Measurements from ENCODE around the gene NKX6-2. TPM values are rescaled to one million over a fixed set of nuclear protein-coding genes. Genes with fewer than 3 reads are reported as not detected.
"Not testable (repeated sequence)": the region's sequence is repeated elsewhere in the genome, so short reads cannot be mapped to it uniquely, and the experiment has no call there.

NKX6-2 gene
- total RNA-seq, 1 donor from 2014 or later = 6.2 TPM

DNA sequence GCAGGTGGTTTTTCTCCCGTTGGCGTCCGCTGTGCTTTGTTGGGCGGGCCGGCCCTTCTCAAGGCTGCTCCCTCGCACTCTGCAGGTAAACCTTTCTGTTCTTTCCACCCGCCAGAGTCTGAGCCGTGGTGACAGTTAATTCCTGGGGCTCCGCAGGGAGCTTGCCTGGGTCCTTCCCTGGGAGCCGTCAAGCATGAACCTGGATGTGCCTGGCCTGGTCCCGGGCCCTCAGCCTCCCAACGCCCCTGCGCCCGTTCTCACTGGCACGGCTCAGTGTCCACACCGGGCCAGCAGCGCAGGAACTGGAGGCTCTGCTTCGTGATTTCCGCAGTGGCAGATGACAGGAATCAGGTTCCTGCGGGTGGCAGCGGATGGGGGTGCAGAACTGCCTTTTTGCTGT is 10.9 kb upstream of the NKX6-2 start:
- no peak for DNase-seq
- Mint-ChIP-seq H3K9me3 (ENCODE audit: unreplicated experiment) (peaks cover 2% of the 10 kb centered on the region), H3K27ac (ENCODE audit: unreplicated experiment) (no peak overlapping the region), H3K36me3 (ENCODE audit: unreplicated experiment) (no peaks in the 10 kb centered on the region), H3K4me3 (ENCODE audit: unreplicated experiment) (no peak overlapping the region), H3K4me1 (ENCODE audit: low read depth, unreplicated experiment) (no peaks in the 10 kb centered on the region), H3K27me3 (ENCODE audit: unreplicated experiment) (peaks cover 6% of the 10 kb centered on the region)
- no peak for TF ChIP-seq CTCF (IDR thresholded peaks at IDR 0.05; ENCODE audit: partially characterized antibody, unreplicated experiment)

- no peaks in the 10 kb centered on the region for H3K4me1 Mint-ChIP-seq (ENCODE audit: low read depth, unreplicated experiment)
- TF ChIP-seq CTCF (IDR thresholded peaks at IDR 0.05; ENCODE audit: partially characterized antibody, unreplicated experiment) = peak; percentile 14
- H3K27ac Mint-ChIP-seq (ENCODE audit: unreplicated experiment) = no peak overlapping the region
- H3K36me3 Mint-ChIP-seq (ENCODE audit: unreplicated experiment) = no peaks in the 10 kb centered on the region
- peaks cover 6% of the 10 kb centered on the region for H3K27me3 Mint-ChIP-seq (ENCODE audit: unreplicated experiment)
- peak; percentile 79 for DNase-seq
- H3K4me3 Mint-ChIP-seq (ENCODE audit: unreplicated experiment) = no peak overlapping the region
- peaks cover 2% of the 10 kb centered on the region for H3K9me3 Mint-ChIP-seq (ENCODE audit: unreplicated experiment)
Observed at GRCh38 chr10:132793871-132794849, 8.2 kb upstream of the NKX6-2 start.

DNA sequence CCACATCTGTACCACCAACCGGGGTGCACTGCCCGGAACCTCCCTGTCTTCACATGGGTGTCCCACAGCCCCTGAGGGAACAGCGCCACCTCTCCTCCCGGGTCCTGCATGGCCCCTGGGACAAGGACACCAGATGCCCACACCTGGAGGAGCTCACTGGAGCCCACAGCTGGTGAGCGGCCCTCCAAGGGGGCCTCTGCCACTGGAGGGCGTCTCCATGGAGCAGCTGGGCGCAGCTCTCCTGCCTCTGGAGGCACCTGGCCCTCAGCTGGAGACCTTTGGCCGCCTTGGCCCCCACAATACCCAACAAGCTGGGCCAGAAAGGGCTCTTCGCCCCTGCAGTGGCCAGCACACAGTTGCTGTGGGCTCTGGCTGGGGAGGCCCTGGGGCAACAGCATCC is 7.3 kb upstream of the NKX6-2 start:
- Mint-ChIP-seq H3K4me3 (ENCODE audit: unreplicated experiment) (no peak overlapping the region), H3K27ac (ENCODE audit: unreplicated experiment) (no peak overlapping the region), H3K9me3 (ENCODE audit: unreplicated experiment) (peaks cover 2% of the 10 kb centered on the region), H3K36me3 (ENCODE audit: unreplicated experiment) (no peaks in the 10 kb centered on the region), H3K27me3 (ENCODE audit: unreplicated experiment) (peaks cover 5% of the 10 kb centered on the region), H3K4me1 (ENCODE audit: low read depth, unreplicated experiment) (no peaks in the 10 kb centered on the region)
- DNase-seq = no peak
- TF ChIP-seq CTCF (IDR thresholded peaks at IDR 0.05; ENCODE audit: partially characterized antibody, unreplicated experiment) = no peak

GRCh38 chr10:132792796-132793195 is 6.8 kb upstream of the NKX6-2 start:
- peaks cover 5% of the 10 kb centered on the region for H3K27me3 Mint-ChIP-seq (ENCODE audit: unreplicated experiment)
- no peak overlapping the region for H3K27ac Mint-ChIP-seq (ENCODE audit: unreplicated experiment)
- H3K4me1 Mint-ChIP-seq (ENCODE audit: low read depth, unreplicated experiment) = no peaks in the 10 kb centered on the region
- no peak for DNase-seq
- no peaks in the 10 kb centered on the region for H3K36me3 Mint-ChIP-seq (ENCODE audit: unreplicated experiment)
- H3K9me3 Mint-ChIP-seq (ENCODE audit: unreplicated experiment) = peaks cover under 1% of the 10 kb centered on the region
- TF ChIP-seq CTCF (IDR thresholded peaks at IDR 0.05; ENCODE audit: partially characterized antibody, unreplicated experiment) = no peak
- H3K4me3 Mint-ChIP-seq (ENCODE audit: unreplicated experiment) = no peak overlapping the region

- H3K9me3 Mint-ChIP-seq (ENCODE audit: unreplicated experiment); H3K36me3 Mint-ChIP-seq (ENCODE audit: unreplicated experiment); H3K27me3 Mint-ChIP-seq (ENCODE audit: unreplicated experiment); H3K4me1 Mint-ChIP-seq (ENCODE audit: low read depth, unreplicated experiment); H3K4me3 Mint-ChIP-seq (ENCODE audit: unreplicated experiment); DNase-seq; H3K27ac Mint-ChIP-seq (ENCODE audit: unreplicated experiment): not testable (repeated sequence)
Observed at GRCh38 chr10:132792099-132792498, 6.2 kb upstream of the NKX6-2 start.
